Brain pericyte (primary cell): ENCODE measurements around the gene MARCHF10.

Experiments
- DNase-seq: peaks from one replicate; pipeline ENCODE4 v3.0.0-alpha.2; 2012; ENCODE audit warnings: low read depth, low spot score

MARCHF10 gene

DNA sequence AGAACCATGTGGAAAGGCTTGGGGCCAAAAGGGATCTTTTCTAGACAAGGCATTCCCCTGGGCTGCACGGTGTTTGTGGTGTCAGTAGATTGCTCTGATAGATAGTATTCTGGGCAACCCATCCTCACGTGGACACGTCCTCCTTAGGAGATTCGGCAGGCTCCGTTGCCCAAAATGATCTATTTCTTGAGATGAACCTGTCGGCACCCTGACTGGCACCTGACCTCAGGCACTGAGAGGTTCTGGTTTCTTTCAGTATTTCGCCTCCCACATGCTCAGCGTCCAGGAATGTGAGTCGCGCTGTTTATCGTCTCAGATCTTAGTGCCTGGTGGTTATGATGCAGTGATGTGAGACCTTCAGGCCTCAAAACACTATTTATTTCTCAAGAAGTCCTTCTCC lies 89.7 kb downstream of the MARCHF10 start:
- DNase-seq, result no peak

DNA sequence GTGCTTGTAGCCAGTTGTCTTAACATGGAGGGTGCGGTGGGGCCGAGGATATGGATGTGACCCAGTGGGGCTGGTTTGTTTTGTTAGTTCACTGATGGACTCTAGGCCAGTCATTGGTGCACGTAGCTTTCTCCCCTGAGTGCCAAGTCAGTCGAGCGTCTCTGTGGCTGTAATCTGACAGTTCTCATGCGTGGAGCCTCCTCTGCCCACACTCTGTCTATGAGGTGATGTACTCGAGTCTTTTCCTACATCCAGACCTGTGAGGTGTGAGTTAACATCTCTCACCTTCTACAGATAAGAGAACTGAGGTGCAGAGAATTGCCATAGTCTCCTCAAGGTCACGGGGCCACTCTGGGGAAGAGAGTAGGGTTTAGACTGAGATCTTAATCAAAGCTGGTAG lies 90.2 kb downstream of the MARCHF10 start:
- no peak for DNase-seq

DNA sequence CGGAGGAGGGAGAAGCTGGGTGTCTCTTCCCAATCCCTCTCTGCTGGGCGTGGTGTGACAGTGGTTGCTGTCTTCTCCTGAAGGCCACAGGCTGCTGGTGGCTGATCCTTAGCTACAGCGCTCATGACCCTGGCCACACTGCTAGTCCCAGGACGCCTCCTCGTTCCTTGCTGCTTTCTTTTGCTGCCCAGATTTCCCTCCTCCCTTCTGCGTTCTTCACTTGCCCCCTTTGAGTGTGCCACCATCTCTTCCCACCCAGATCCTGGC lies 90.6 kb downstream of the MARCHF10 start:
- no peak for DNase-seq

DNA sequence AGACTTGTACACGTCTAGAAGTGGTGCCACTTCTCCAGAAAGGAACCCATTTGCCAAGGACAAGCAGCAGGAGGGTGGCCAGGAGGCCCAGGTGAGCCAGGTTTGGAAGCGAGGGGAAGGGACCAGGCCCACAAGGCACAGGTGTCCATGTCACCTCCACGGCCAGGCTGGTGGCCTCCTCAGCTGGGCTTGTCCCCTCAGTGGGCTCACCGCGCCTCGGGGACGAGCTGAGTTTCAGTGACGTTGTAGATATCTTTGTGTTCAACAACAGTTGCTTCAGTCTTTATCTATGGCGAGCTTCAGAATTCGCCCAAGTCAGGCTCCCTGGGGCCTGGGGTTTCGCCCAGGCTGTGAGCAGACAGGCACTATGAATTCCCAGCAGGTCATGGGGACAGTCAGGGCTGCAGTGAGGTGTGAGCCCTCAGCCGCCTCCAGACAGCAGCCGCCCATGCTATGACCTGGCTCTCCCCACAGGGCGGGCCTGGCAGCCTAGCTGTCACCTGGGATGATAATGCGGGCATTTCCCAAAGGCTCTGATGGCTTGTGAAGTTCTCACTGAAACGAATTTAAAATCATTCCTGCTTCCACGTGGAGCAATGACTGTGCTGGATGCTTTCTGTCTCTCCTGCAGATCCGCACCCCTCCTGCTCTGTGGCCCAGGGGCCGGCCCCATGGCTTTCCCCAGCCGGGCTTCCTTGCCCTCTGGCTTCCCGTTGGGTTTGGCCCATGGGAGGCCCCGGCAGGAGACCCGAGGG lies 91.1 kb downstream of the MARCHF10 start:
- DNase-seq, result no peak

DNA sequence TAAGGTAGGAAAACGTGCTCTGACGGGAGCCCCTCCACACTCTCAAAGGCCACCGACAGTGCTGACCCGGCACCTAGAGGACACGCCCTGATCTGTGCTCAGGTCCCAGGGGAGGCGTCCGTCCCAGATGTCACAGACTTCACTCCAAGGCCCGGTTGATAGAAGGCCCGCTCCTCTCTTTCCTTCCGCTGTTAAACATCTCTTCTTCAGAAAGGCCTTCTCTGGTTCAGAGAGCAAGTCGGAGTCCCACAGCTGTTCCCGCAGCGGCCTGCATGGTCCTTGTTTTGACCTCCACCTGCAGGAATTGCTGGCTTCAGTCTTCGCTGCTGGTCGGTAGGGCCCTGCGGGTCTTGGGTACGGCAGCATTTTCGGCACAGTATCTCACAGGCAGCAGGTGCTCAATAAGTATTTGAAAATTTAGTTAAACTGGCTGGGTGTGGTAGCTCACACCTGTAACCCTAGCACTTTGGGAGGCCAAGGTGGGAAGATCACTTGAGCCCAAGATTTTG lies 92.2 kb downstream of the MARCHF10 start:
- no peak for DNase-seq

DNA sequence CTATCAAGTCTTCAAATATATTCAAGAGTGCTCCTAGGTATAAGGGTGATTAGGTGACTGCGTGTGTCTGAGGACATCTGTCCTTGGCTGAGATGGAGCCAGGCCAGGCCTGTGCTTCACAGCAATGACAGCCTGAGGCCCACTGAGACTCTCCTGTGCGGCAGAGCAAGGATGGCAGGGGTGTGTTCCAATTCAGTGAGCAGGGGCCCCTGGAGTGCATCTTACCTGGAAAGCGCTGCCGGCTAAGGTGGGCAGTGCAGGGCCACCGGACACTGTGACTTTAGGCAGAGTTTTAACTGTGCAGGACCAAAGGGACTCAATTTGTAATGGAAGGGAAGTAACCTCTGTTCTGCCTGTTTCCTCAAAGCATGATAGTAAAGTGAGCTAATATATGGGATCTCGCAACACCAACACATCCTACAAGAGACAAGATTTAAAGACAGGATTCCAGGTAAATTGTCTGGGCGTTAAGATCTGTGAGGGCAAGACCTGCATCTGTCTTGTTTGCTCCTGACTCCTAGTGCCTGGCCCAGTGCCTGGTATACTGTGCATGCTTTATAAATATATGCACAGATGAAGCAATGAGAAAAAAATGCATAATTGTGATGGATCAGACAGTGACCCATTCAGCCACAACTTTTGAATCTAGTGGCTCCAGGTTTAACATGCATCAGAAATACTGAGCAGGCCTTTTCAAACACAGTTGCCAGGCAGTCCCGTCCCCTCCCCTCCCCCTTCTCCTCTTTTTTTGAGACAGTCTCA lies 93.9 kb downstream of the MARCHF10 start:
- DNase-seq, result no peak

DNA sequence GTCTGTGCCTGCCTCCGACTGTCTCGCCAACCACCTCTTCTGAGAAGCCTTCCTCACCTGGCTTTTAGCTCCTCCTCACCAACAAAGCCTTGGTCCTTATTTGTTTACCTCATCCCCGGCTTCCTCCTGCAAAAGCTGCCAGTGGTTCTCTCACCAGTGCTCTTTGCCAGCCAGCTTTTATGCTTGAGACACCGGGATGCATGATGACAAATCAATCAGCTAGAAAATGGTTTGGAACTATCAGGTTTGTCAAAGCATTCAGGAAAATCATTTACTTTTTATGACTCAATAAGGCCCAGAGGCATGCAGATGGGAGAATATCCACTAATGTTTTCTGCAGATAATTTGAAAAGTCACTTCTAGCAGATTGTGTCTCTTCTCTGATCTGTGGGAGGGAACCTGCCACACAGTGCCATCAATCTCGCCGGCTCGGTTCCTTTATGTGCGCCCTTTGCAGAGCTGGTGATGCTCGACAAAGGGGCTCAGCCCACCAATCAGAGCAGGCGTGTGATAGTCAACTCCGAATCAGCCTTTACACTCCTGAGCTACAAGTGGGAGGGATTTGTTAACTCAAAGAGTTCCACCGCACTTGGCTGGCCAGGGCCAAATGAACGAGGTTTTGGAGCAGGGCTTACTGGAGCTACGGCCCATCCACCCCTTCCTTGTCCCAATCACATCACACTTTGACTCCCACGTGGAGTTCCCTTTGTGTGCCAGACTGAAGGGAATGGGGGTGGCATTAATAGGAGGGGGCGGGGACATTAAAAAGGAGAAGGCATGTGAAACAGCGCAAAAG lies 94.8 kb downstream of the MARCHF10 start:
- DNase-seq, result no peak

DNA sequence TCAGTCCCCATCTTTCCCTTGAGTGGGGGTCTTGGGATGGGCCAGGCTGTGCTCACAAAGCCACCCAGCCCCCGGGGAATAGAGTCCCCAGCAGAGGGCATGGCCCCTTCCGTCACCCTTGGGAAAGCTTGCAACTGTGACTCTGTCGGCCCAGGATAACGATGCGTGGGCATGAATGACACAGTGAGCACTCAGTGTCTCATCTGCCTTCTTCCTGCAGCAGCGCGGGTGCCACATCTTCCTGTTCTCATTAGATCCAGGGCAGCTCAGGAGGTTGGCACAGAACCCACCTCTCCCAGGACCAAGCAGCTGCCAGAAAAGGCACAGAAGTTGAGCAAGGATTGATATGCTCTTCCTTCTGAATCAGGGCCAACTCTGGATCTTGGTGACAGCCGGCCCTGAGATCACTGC lies 95.9 kb downstream of the MARCHF10 start:
- no peak for DNase-seq

DNA sequence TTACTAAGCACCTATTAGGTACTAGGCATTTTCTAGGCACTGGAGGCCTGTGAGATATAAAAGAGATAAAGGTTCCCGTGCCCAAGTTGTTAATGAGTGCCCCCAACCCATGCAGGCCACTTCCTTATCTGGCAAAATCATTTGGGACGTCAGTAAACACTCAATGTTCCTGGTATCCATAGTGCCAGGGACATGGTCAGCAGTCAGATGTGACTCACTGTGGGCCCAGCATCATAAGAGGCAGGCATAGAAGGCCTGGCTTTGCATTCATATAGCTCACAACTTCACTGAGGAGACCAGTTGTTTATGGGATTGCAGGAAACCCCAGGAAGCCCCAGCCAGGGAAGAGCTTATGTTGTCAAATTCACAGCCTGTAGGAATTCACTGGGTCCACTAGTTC lies 99.5 kb downstream of the MARCHF10 start:
- no peak for DNase-seq

DNA sequence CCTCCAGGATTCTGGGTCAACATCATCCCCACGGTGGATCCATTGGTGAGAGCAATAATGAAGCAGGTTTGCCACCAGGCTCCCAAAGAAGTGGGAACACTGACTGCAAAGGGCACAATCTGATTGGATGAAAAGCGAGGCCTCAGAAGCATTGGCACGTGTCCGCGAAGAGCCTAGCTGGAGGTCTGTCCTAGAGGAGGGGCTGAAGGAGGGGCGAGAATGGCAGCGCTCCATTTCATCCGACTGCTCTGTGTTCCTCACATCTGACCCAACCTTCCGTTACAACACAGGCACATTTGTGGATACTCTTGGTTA lies 100.7 kb downstream of the MARCHF10 start:
- no peak for DNase-seq

DNA sequence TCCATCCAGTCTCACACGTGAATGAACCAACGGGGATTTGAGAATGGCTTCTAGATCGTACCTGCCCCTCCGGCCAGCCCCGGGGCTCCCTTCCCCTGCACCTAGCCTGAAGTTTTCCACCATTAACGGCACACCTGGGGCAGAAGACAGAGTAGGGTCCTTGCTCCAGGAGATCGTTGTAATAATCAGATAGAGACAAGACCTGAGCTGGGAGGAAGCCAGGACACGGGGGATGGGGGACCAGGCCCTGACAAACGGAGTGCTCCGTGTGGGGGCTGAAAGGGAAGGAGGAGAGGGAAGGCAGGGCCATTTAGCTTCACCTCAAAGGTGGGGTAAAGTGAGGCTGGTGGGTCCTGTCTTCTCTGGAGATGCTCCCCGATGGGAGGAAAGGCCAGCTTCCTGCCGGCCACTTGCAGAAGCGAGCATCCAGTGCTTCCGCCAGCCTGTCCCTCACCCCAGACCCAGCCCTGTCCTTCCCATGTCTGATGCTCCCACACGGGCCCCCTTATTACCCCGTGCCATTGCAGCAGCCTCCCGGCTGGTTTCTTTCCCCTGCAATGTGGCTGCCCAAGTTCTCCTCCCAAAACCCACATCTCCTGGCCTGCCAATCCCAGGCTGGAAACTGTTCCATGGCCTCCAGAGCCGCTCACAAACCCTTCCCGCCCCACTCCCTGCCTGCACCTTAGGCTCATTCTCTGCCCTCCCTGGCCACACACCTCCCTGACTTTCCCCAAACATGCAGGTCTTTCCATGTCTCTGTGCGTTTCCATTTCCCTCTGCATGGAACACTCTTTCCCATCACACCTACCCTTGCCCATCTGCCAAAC lies 101.3 kb downstream of the MARCHF10 start:
- no peak for DNase-seq

DNA sequence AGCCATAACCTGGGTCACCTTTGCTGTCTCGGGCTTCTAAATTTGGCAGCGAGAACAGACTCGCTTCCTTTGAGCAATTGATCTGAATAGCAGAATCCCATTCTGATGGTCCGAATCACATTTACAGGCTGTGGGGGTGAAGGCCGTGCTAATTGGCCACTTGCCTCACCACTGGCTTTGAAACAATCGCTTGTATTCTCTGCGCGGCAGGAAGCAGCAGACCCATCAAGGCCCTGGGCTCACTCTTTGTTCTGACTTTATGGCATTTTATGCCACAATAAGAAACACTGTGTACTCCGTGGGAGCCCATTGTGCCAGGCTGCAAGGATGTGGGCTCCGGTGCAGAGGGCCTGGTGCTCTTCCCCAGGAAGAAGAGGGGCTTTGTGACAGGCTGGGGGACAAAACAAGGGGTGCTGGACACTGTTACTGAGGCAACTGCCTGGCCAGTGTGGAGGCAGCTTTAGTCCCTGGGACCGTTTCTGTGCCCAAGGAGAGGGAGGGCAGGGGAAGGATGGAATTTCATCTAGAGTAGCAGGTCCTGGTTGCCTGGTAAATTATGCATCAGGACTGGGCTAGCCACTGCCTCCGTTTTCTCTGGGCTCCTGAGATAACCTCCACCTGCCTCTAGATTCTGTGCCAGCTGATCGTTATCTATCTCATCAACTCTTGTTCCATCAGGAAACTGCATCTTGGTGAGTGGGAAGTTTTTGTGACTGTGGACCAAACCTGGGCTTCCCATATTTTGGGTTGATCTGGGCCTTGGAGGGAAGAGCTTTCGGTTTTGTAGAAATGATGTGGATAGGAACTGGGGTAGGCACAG lies 102.1 kb downstream of the MARCHF10 start:
- DNase-seq, result no peak

DNA sequence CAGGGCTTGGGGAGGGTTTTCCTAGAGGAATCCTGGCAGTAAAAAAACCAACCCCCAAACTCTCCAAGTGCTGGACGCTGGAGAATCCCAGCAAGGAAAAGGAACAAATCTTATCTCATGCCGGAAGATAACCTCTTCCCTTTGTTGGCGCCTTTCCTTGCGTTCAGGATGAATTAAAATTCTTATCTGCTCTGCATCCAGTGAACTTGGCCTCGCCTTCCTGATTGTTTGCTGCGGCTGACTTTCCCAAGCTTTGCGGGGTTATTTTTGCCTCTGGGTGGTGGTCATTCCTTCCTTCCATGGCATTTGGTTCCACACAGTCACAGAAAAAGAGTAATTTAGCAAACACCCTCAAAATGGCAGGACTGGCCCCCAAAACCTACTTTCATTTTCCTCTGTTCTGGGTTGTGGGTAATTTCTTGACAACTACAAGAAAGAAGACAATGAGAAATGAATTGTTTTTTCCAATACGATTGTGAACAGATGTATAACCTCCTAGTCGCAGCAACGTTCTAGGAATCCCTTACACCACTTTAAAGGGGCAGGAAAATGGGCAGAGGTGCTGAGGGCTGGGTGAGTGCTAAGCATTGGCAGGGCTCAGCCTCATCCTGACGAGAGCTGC lies 102.8 kb downstream of the MARCHF10 start:
- no peak for DNase-seq

DNA sequence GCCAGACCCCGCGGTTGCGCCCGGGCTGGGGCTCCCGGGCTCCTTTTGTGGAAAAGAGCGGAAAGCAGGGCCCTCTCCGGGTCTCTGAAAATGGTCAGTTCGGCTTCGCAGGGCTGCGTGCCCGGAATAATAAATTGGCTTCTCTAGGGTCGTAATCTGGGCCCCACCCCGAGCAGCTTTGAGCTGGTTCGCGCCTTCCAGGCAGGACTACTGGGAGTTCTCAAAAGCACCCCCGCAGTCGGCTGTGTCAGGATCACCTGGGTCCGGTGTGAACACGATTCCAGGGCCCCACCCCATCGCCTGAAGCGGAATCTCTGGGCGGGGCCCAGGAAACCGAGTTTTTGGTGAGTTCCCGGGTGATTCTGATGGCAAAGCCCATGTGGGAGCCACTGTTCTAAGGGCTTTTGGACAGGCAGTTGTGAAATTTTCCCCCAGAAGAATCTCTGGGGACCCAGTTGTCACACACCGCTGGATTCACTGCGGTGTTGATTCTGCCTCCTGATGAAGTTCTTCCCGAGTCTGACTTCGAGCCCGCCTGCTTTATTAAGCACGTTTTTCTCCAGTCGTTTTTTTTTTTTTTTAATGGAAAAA lies 103.6 kb downstream of the MARCHF10 start:
- no peak for DNase-seq

DNA sequence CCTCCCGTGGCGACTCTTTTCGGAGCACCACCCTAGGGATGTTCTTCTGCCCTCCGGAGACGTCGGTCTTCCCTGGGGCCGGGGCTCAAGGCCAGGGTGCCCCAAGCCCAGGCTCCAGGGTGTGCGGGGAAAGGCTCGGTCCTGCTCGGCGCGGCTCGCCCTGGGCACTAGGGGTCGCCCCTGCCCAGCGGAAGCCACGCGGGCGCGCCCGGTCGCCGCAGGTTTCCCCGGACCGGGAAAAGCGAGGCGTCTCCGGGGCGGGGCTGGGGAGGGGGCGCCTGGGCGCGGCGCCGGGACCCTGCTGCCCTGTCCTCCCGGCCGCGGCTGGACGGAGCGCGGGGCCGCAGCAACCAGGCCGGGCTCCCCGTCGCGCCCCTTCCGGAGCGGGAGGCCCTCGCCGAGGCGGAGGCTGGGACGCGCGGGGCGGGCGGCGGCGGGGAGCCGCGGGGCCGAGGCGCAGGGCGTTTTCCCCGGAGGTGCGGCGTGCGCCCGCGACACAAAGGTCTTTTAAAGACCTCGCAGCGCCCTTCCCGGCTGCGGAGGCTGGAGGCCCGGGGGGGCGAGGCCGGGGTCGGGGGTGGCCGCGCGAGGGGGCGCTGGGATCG lies 104.2 kb downstream of the MARCHF10 start:
- DNase-seq, result no peak

DNA sequence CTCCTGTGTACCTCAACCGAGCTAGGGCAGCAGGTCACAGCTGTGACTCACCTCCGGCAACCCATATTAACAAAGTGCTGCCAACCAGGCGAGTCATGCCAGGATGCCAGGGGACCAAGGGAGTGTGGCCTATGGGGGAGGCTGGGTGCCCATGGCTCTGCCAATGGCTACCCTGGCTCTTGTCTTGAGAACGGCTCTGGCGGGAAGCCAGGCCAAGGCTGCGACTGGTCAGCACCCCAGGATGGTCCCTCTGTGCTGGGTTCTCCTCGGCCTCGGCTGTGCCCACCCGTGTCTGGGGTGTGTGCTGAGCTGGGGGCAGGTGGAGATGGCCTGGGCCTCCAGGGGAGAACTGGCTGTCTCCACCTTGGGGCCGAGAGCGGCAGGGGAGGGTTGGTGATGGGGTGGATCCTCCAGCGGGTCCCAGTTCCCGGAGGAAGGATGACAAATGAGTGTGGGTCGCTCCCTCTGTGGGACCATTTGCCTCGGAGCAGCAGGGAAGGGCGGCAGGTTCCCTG lies 104.8 kb downstream of the MARCHF10 start:
- DNase-seq, result no peak

DNA sequence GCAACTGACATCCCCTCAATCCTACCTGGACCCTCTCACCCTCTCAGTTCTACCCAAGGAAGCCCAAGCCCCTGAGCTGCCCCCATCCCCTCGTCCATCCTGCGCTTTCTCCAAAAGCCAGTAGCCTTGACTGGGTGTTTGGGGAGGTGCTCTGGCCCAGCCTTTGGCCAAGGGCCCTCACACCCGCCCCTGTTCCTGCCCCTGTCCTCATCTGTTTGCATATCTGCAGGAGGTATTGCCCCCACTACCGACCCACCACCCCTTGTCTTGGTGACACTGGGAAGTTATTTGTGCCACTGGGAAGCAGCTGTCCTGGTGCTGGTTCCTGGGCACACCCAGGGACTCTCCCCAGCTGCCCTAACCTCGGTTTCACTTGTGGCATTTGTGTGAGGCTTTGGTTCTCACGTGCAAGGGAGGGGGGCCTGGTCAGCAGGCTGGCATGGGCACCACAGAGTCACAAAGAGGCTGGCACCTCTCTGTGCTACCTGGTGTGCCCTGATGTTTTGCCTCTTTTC lies 105.3 kb downstream of the MARCHF10 start:
- no peak for DNase-seq

DNA sequence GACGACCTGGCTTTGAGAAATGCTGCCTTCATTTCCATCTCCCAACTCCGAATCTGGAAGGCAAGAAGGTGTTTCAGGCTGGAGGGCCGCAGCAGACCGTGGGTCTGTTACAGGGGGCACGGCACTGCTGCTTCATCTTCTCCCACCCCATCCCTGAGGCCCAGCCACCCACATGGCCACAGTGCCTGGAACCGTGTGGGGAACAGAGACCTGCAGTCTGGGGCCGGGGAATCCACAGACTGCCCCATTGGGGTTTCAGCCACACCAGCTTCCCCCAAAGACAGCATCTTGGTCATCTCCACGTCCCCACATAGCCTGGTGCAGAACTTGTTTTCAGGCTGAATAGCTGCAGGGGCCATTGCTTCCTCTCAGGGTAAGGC lies 106.4 kb downstream of the MARCHF10 start:
- DNase-seq, result no peak
